HG03520 (cell line): ENCODE results near the gene C17orf67.

Experiments
- ATAC-seq: cut with Tn5 transposase; IDR thresholded peaks from one replicate; pipeline ENCODE4 v1.9.1; 2021; ENCODE audit warnings: mild to moderate bottlenecking, moderate library complexity; ENCODE audit not compliant: unreplicated experiment

C17orf67 gene

DNA sequence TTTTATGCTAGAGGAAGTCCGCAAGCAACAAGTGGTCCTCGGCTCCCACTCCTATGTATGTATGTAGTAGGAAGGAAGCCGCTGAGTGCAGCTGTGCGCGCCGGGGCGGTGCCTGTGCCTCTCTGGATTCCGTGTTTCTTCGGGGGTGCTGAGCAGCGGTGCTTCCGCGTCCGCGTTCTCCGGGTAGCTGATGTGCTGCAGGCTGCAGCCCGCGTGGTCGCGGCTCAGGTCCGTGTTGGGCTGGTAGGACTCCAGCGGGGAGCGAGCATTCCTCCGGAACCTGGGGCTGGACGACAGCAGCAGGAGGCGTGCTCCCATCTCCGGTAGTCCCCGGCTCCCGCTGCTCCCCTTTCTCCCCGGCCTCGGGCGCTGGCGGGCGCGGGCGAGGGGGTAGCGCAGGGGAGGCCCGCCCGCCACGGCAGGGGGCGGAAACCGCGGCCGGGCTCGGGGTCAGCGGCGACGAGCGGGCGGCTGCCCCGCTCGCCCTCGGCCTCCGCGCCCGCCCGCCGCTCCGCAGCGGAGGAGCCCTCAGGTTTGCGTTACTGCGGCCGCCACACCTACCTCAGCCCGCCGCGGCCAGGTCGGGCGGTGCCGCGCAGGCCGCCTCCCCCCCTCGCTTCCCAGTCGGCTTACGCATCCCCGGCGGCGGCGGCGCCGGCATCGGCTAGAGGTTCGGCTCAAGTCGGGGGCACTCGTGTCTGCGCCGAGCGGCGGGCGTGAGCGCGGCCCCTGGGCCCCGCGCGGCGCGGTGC is 487 bp downstream of the C17orf67 start:
- peak; percentile 44 for ATAC-seq

DNA sequence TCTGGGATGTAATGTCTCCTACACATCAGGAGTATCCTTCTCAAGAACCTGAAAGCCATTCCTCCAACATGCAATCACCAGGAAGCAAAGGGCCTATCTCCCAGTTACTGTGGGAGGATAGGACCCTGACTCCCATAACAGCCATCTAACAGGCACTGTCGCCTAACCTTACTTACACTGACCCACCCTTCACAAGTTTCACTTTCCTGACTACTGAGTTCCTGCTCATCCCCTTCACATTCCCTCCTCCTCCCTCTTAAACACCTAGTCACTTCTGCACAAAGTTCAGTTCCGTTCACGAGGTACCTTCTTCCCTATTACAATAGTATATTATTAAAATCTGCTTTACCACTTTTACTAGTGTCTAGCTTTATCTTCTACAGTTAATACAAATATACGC is 1.3 kb downstream of the C17orf67 start:
- ATAC-seq = no peak

DNA sequence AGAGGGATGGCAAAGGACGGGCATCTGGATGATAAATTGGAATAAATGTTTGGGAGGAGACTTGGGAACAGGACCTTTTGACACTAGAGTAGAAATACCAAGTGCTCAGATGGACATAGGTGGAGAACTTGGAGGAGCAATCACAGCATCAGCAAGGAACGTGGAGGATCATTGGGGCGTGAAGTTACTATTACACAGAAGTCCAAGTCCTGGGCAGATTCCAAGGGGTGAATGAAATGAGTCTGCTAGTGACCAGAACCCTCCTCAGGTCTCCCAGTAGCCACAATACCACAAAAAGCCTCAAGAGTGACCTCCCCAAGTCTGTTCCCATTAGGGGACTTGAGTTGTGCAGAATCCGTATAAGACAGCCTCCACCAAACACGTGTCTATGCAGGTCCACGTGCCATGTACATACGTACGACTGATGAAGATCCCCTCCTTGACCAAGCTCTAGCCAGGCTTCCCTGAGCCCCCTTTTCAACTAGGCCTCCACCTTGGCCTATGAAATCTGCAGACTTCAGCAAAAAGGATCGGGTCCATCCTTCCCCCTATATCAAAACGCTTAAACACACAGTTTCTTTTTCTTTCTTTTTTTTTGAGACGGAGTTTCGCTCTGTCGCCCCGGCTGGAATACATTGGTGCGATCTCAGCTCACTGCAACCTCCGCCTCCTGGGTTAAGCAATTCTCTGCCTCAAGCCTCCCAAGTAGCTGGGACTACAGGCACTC is 2.2 kb downstream of the C17orf67 start:
- ATAC-seq = no peak

DNA sequence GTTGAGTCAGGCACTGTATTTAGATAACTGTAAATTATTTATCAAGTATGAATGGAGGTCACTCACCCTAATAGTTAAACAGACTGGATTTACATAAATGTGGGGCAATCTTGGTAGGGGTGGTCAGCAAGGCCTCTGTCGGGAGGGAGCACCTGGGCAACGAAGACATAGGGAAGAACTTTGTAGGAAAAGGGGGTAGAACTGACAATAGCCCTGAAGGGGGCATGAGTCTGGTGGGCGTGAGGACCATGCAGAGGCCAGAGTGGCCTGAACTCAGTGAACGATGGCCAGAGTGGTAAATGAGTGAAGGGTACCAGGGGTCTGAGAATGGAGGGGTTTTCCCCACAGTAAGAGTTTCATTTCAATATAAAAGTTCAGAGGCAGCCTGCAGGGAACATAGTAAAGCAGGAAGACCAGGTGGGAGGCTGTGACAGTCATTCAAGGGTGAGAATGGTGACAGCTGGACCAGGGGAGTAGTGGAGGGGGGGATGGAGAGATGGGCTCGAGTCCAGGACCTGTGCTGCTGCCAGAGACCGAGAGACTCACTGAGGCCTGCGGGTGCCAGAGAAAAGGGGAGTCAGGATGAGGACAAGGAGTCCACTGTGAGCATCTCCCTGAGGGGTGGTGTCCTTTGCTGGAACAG is 2.9 kb downstream of the C17orf67 start:
- no peak for ATAC-seq

DNA sequence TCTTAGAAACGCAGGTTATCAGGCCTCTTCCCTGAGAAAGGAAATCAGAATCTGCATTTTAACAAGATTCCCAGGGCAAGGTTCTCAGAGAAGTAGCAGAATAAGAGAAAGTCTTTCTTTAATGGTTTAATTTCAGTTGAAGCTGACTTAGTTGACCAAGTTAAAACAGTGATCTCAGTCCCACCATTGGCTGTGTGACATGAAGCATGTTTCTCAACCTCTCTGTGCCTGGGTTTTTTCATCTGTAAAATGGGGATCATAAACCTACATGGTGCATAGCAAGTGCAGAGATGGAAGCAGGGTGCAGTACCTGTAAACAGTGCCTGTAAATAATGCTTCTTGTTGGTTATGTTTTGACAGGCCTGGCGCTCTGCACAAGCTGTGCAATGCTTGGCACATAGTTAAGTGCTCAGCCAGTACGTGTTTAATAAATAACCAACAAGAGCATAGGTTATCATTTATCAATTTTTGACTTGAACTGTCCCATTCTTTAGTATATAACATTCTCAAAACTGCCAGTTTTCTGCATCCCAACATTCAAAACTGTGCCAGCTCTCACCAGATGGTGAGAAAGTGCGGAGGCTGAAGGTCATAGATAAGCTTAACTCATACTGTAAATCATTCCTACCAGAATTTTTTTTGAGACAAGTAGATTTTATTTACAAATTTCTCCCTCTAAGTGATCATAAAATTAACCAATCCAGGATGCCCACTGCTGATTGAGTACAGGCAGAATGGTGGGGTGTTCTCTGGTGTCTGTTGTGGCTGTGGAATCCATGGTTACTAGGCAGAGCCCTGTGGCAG is 6.9 kb downstream of the C17orf67 start:
- no peak for ATAC-seq

DNA sequence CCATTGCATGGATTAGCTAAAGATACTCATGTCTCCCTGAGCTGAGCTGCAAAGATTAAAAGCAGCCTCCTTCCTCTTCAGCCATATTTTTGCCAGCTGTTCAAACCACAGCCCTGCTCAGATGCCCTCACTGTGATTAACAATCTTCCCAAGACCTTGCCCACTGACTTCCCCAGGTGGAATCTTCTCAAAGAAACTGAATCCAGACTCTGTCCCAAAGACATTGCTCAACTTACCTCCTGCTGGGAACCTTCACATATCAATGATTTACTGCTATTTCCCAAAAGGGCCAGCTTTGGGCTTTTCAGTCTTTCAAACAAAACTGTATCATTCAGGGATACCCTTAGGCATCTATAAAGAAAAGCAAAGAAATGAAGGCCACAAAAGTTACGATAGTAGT is 9.2 kb downstream of the C17orf67 start:
- ATAC-seq = no peak

DNA sequence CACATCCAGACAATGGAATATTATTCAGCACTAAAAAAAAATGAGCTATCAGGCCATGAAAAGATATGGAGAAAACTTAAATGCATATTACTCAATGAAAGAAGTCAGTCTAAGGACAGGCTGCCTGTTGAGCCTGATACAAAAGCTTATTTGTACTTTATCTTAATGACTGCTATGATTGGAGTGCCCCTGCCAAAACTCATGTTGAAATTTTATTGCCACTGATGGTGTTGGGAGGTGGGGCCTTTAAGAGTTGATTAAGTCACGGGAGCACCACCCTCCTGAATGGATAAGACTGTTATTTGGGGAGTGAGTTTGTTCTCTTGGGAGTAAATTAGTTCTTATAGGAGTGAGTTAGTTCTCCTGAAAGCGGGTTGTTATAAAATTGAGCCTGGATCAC is 9.9 kb downstream of the C17orf67 start:
- ATAC-seq = no peak

DNA sequence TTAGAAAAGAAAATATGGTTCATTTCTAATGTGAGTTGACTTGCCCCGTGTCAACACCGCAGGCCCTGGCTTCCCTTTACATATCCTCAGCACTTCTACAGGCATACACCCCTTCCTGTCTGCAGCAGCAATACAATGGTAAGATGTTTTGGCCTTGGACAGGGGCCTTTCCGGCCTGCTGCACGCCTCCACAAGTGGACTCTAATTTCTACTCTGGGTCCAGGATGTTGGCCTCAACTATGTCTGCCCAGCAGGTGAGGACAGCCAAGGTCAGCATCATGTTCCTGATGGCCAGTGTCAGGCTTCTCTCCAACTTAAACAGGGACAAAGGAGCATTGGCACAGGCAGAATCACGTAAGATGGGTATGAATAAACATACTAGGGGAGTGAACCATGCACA is 11.0 kb downstream of the C17orf67 start:
- no peak for ATAC-seq

DNA sequence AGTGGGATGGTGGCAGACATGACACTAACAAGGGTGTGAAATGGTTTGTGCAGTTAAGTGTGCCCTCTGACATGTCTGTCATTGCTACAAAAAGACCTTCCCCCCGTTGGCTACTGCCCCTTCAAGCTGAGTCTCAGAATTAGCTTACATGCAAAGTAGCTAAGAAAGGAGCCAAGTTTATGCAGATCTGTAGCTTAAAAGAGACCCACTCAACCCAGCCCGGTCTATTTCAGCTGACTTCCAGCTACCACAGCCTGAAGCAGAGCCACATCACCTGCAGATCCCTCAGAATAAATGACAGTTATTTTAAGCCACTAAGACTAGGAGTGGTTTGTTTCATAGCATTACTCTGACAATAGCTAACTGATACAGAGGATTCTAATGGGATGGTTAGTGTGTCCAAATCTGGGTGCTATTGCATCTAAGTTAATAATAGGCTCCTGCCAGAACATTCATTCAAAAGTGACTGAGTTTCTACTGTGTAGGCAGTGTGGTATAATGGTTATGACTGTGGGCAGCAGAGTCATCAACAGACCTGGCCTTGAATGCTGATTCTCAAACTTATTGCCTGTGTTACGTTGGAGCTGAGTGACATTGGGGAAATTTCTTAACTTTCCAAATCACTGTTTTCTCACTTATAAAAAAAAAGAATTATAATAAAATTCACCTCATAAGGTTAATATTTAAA is 11.7 kb downstream of the C17orf67 start:
- no peak for ATAC-seq

DNA sequence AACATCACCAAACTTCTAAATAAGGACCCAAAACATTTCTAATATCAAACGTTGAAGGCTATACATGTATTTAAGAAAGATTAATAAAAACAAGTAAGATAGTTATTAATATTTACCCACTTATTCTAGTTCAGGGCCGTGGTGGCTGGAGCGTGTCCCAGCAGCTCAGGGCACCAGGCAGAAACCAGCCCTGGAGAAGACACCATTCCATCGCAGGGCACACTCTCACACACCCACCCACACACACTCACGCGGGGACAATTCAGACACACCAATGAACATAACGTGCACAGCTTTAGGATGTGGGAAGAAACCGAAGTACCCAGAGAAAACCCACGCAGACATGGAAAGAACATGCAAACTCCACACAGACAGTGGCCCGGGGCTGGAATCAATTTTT is 13.5 kb downstream of the C17orf67 start:
- no peak for ATAC-seq

DNA sequence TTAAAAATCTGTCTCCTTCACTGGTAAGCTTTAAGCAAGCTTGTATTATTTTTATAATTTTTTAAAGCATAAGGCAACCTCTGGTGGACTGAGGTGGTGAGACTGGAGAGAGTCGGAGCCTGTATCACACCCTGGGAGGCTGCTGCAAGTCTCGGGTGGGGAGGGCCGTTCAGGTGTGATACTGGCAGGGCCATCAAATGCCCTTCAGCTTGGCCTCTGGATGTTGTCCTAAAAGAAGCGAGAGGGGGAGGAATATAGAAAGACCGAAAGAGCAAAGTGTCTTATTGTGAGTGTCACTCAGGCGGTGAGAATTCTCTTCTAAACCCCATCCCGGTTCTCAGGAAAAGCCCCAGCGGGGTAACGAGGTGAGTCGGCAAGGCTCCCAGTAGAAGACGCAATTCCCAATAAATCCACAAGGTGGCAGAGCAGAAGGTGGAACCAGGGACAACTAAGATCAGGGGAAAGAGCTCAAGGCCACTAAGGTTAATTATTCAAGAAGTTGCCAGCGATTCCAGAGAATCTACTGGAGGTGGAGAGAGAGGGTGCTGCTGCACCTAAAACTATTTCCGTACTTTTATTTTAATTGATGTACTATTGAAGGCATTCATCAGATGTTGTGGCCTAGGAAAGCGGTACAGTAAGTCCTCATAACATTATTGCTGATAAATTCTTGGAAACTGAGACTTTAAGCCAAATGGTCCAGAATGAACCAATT is 14.1 kb downstream of the C17orf67 start:
- no peak for ATAC-seq

DNA sequence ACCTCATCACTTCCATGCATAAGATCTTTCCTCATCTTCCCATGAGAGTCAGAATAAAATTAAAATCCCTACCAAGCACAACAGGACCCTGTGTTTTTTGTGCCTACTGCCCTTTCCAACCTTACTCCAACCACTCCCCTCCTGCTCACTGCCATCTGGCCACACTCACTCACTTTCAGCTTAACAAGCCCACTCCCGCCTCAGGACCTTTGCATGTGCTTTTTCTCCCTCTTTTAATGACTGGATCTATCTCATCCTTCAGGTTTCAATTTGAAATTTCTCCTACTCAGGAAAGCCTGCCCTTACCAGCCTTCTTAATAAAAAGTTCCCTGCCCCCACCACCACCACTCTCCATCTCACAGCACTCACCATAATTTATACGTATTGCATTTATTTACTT is 14.7 kb downstream of the C17orf67 start:
- ATAC-seq = no peak

DNA sequence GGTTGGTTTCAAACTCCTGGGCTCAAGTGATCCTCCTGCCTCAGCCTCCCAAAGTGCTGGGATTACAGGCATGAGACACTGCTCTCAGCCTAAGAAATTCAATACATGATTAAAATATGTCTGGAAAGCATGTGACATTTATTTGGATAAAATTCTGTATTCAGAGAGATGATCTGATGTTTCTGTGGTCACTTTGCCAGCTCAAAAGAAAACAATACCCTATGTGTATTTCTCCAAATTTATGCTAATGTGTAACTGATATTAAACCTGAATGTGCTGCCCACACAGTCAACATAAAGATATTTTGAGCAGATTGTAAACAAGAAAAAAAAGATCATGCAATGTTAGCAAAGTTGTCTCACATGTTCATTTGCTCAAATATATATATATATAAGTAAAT is 16.7 kb downstream of the C17orf67 start:
- ATAC-seq = no peak

DNA sequence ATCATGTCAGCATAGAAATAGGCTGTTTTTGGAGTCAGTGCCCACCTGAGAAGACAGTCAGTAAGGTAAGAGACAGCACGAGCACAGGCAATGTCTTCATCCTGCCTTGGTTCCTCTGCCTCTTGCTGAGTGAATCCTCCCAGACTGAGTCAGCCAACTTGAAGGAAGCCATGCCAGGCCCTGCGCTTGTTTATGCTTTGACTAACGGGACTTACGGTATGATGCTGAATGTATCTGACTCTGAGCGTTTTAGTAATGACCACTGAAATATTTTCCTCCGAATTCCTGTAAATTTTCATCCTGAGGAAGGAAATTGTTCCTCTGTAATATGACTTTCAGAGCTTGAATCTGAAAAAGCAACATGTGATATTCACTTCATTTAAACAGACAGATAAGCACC is 18.0 kb downstream of the C17orf67 start:
- no peak for ATAC-seq

DNA sequence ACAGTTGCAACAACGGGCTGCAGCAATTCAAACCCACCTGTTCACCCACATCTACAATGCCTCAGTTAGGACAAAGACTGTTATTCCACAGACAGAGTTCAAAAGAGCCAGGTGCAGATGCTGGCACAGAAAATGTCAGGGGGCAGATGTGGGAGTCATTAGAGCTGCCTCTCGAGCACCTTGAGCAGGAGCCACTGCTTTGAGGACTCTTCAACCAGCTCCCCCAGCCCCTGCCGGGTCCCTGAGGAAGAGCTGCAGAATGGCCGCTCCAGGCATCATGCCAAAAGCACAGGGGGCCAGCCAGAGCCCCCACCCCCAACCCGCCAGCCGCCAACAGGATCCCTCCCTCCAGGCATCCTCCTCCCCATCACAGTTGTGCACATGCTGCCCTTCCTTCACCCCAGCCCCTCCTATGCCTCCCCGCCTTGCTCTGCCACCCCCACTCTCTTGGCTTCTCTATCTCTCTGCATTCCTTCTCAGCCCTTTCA is 20.8 kb downstream of the C17orf67 start:
- ATAC-seq = no peak

DNA sequence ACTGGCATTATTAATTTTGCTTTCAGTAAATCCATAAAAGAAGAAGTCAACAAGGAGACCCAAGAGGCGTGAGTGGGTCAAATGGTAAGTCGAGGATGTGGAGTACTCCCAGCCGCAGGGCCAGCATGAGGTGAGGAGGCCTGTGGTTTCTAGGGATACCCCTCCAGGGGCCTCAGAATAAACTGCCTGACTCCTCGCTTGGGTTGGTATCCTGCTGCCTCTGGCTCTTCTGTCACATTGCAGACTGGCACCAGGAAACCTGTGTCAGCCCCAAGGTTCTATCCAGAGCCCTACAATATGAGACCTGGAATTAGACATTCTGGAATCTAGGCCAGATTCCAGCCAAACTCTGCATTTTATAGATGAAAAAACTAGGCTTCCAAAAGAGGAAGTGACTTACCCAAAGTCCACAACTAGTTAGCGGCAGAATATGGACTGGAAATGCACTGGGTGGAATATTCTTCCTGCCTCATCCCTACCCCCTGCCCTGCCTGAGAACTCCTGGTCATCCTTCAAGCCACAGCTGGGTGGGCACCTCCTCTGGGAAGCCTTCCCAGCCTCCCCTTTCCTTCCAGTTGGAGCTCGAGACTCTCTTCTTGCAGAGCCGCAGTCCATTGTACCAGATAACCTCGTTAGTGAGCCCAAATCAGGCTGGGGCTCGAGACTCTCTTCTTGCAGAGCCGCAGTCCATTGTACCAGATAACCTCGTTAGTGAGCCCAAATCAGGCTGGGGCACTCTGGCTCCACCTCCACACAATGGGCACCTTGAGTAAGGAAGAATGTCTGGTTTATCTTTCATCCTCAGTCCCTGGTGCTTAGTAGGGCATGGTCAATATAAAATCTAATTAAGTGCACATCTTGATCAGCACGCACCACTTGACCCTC is 22.6 kb downstream of the C17orf67 start:
- ATAC-seq = no peak

DNA sequence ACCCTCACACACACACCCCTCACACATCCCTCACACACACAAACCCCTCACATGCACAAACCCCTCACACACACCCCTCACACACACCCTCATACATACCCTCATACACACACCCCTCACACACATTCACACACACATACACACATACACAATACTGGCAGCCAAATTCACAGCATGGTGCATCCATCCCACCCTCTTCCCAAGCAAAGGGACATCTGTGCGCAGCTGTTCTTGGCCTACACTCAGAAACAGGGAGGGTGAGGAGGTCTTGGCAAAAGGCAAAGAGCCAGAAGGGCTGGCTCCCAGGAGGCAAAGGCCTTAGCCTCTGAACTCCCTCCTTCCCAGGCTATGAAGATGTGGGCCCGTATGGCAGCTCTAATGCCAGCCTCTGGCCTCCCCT is 23.4 kb downstream of the C17orf67 start:
- no peak for ATAC-seq

DNA sequence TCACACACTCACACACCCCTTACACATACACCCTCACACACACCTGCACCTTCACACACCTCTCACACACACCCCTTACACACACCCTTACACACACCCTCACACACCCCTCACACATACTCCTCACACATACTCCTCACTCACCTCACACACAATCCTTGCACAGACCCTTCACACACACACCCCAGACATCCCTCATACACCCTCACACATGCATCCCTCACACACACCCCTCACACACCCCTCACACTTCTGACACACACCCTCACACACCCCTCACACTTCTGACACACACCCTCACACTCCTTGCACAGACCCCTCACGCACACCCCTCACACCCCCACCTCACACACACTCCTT is 23.9 kb downstream of the C17orf67 start:
- no peak for ATAC-seq
